ENCODE results near the gene LAMA3. TPM values are rescaled to one million over a fixed set of nuclear protein-coding genes. Genes with fewer than 3 reads are reported as not detected.
"Not testable (repeated sequence)": the region's sequence is repeated elsewhere in the genome, so short reads cannot be mapped to it uniquely, and the experiment has no call there.

The LAMA3 gene
- polyA plus RNA-seq, 1 experiment, result 0.32 TPM

GRCh38 chr18:23725827-23726661 is 36.8 kb downstream of the LAMA3 start:
- no peak for DNase-seq (ENCODE audit: low read depth, low spot score)
- POLR2A ChIA-PET, result no interaction called here
- no peak overlapping the region for H3K27ac ChIP-seq (ENCODE audit: low read depth, low read length)
- H3K9me3 ChIP-seq (ENCODE audit: control insufficient read depth, insufficient read depth, low read length), result no peaks in the 10 kb centered on the region
- H3K27me3 ChIP-seq (ENCODE audit: control insufficient read depth, insufficient read depth, low read length), result peaks cover 4% of the 10 kb centered on the region
- no peak for TF ChIP-seq CTCF (IDR thresholded peaks at IDR 0.05; ENCODE audit: low read depth, low read length)
- CTCF ChIA-PET, result interaction anchor here (2.2 kb wide), 1 partner anchor 23 kb away, joined by 7 read pairs; no protein-coding TSS in a partner anchor
- H3K4me3 ChIP-seq (ENCODE audit: low read depth, low read length), result no peak overlapping the region

- Histone ChIP-seq H3K4me3 (ENCODE audit: low read depth, low read length) (no peak overlapping the region), H3K9me3 (ENCODE audit: control insufficient read depth, insufficient read depth, low read length) (no peaks in the 10 kb centered on the region), H3K27ac (ENCODE audit: low read depth, low read length) (no peak overlapping the region), H3K27me3 (ENCODE audit: control insufficient read depth, insufficient read depth, low read length) (peaks cover 9% of the 10 kb centered on the region)
- no peak for DNase-seq (ENCODE audit: low read depth, low spot score)
- ChIA-PET POLR2A (no interaction called here), CTCF (no interaction called here)
- TF ChIP-seq CTCF (IDR thresholded peaks at IDR 0.05; ENCODE audit: low read depth, low read length), result no peak
Measured at GRCh38 chr18:23727707-23728493, 38.6 kb downstream of the LAMA3 start.

- TF ChIP-seq CTCF (IDR thresholded peaks at IDR 0.05; ENCODE audit: low read depth, low read length), result no peak
- Histone ChIP-seq H3K4me3 (ENCODE audit: low read depth, low read length) (no peak overlapping the region), H3K27ac (ENCODE audit: low read depth, low read length) (no peak overlapping the region), H3K9me3 (ENCODE audit: control insufficient read depth, insufficient read depth, low read length) (no peaks in the 10 kb centered on the region), H3K27me3 (ENCODE audit: control insufficient read depth, insufficient read depth, low read length) (peaks cover 31% of the 10 kb centered on the region)
- ChIA-PET CTCF (no interaction called here), POLR2A (no interaction called here)
- no peak for DNase-seq (ENCODE audit: low read depth, low spot score)
Measured at GRCh38 chr18:23730857-23731256, 41.6 kb downstream of the LAMA3 start.

- Histone ChIP-seq H3K27ac (ENCODE audit: low read depth, low read length) (no peak overlapping the region), H3K9me3 (ENCODE audit: control insufficient read depth, insufficient read depth, low read length) (no peaks in the 10 kb centered on the region), H3K27me3 (ENCODE audit: control insufficient read depth, insufficient read depth, low read length) (peaks cover 36% of the 10 kb centered on the region), H3K4me3 (ENCODE audit: low read depth, low read length) (no peak overlapping the region)
- no peak for TF ChIP-seq CTCF (IDR thresholded peaks at IDR 0.05; ENCODE audit: low read depth, low read length)
- no peak for DNase-seq (ENCODE audit: low read depth, low spot score)
- ChIA-PET CTCF (no interaction called here), POLR2A (no interaction called here)
Measured at GRCh38 chr18:23731861-23732260, 42.6 kb downstream of the LAMA3 start.

- DNase-seq (ENCODE audit: low read depth, low spot score), result no peak
- ChIA-PET CTCF (no interaction called here), POLR2A (no interaction called here)
- Histone ChIP-seq H3K4me3 (ENCODE audit: low read depth, low read length) (no peak overlapping the region), H3K27ac (ENCODE audit: low read depth, low read length) (no peak overlapping the region), H3K27me3 (ENCODE audit: control insufficient read depth, insufficient read depth, low read length) (peaks cover 42% of the 10 kb centered on the region), H3K9me3 (ENCODE audit: control insufficient read depth, insufficient read depth, low read length) (no peaks in the 10 kb centered on the region)
- TF ChIP-seq CTCF (IDR thresholded peaks at IDR 0.05; ENCODE audit: low read depth, low read length), result no peak
Measured at GRCh38 chr18:23732439-23732838, 43.2 kb downstream of the LAMA3 start.

- H3K27ac ChIP-seq (ENCODE audit: low read depth, low read length); H3K4me3 ChIP-seq (ENCODE audit: low read depth, low read length); DNase-seq (ENCODE audit: low read depth, low spot score); H3K9me3 ChIP-seq (ENCODE audit: control insufficient read depth, insufficient read depth, low read length); POLR2A ChIA-PET; CTCF ChIA-PET: not testable (repeated sequence)
- H3K27me3 ChIP-seq (ENCODE audit: control insufficient read depth, insufficient read depth, low read length), result peaks cover 50% of the 10 kb centered on the region
Measured at GRCh38 chr18:23733265-23733664, 44.0 kb downstream of the LAMA3 start.

All from AG04450 (cell line).